SK-N-SH (cell line): ENCODE measurements around the gene CDK5. TPM values are rescaled to one million over a fixed set of nuclear protein-coding genes. Genes with fewer than 3 reads are reported as not detected.

Source experiments
- CTCF ChIA-PET: fragments of 300-600, 350-600 bp; formaldehyde crosslinking; extraction: SDS; loops from one replicate; lab custom pipeline; 2021; lab: Yijun Ruan, JAX
- POLR2A ChIA-PET: fragments of 350-600 bp; sonication (Branson Sonifier 250); formaldehyde crosslinking; extraction: SDS; loops from one replicate; lab custom pipeline; 2020; ENCODE audit warnings: antibody characterized with exemption, inconsistent platforms; lab: Yijun Ruan, JAX
- DNase-seq: peaks from one replicate; pipeline ENCODE4 v3.0.0; 2012
- H2AFZ ChIP-seq: fragments of 200-600 bp; sonication (generic); 2 replicates; pipeline ENCODE4 v1.8.1; 2016; ENCODE audit warnings: antibody characterized with exemption, mild to moderate bottlenecking, low read depth
- H3F3A ChIP-seq: fragments of 200-600 bp; sonication (generic); replicated peaks from 2 replicates; pipeline ENCODE3; 2016; ENCODE audit warnings: antibody characterized with exemption, mild to moderate bottlenecking; ENCODE audit not compliant: insufficient read depth
- H3K27ac ChIP-seq, 2 experiments: fragments of 200-500 bp in 1 of 2; fragments of 200-600 bp in 1 of 2; sonication (Bioruptor generic) in 1 of 2; sonication (generic), shearing (Covaris generic) in 1 of 2; 2 replicates each; pipeline versions ENCODE4 v1.5.1 to v1.6.1; 2014 to 2016; ENCODE audit warnings: low read depth in 2 of 2, inconsistent platforms in 1 of 2, low read length in 1 of 2, mild to moderate bottlenecking in 1 of 2, mixed read lengths in 1 of 2
- H3K27me3 ChIP-seq: fragments of 200-600 bp; sonication (generic), shearing (Covaris generic); 2 replicates; pipeline ENCODE4 v1.6.1; 2016; ENCODE audit warnings: mixed run types; ENCODE audit not compliant: insufficient read depth
- H3K36me3 ChIP-seq, 2 experiments: fragments of 200-500 bp in 1 of 2; fragments of 200-600 bp in 1 of 2; sonication (Bioruptor generic) in 1 of 2; sonication (generic) in 1 of 2; replicated peaks in 1 of 2; 2 replicates each; pipeline versions ENCODE3 to v1.5.1; 2014 to 2016; ENCODE audit warnings: low read length in 1 of 2, mild to moderate bottlenecking in 1 of 2; ENCODE audit not compliant: insufficient read depth in 2 of 2, control insufficient read depth in 1 of 2
- H3K4me1 ChIP-seq, 2 experiments: fragments of 200-500 bp in 1 of 2; fragments of 200-600 bp in 1 of 2; sonication (Bioruptor generic) in 1 of 2; sonication (generic), shearing (Covaris generic) in 1 of 2; 2 replicates each; pipeline versions ENCODE4 v1.5.1 to v1.6.1; 2014 to 2016; ENCODE audit warnings: low read depth in 1 of 2, low read length in 1 of 2, mixed run types in 1 of 2; ENCODE audit not compliant: insufficient read depth in 2 of 2, control insufficient read depth in 1 of 2
- H3K4me2 ChIP-seq: fragments of 200-600 bp; sonication (generic), shearing (Covaris generic); 2 replicates; pipeline ENCODE4 v1.6.1; 2017; ENCODE audit warnings: mixed run types
- H3K4me3 ChIP-seq, 2 experiments: fragments of 200-500 bp in 1 of 2; fragments of 200-600 bp in 1 of 2; sonication (Bioruptor generic) in 1 of 2; sonication (generic), shearing (Covaris generic) in 1 of 2; 2 replicates each; pipeline versions ENCODE4 v1.5.1 to v1.8.1; 2014 to 2016; ENCODE audit warnings: low read depth in 2 of 2, inconsistent platforms in 1 of 2, low read length in 1 of 2, mild to moderate bottlenecking in 1 of 2, mixed read lengths in 1 of 2, moderate library complexity in 1 of 2
- H3K79me2 ChIP-seq: fragments of 200-600 bp; sonication (generic); 2 replicates; pipeline ENCODE4 v1.8.1; 2017; ENCODE audit warnings: mild to moderate bottlenecking; ENCODE audit not compliant: insufficient read depth
- H3K9ac ChIP-seq: fragments of 200-600 bp; sonication (generic); 2 replicates; pipeline ENCODE4 v1.6.1; 2017; ENCODE audit warnings: mixed run types
- H3K9me2 ChIP-seq: fragments of 200-600 bp; sonication (generic); 2 replicates; pipeline ENCODE4 v1.6.1; 2017; ENCODE audit warnings: mixed run types
- H3K9me3 ChIP-seq: fragments of 200-600 bp; sonication (generic); 2 replicates; pipeline ENCODE4 v1.6.1; 2017; ENCODE audit warnings: mixed run types, mild to moderate bottlenecking, moderate library complexity
- H4K20me1 ChIP-seq: fragments of 200-600 bp; sonication (generic); 2 replicates; pipeline ENCODE4 v1.6.1; 2017; ENCODE audit warnings: mild to moderate bottlenecking, mixed run types; ENCODE audit not compliant: insufficient read depth
- ELF1 ChIP-seq: IDR thresholded peaks from 2 replicates; pipeline ENCODE4 v1.4.0; 2012
- EP300 ChIP-seq, 2 experiments: IDR thresholded peaks; 2 replicates each; pipeline versions ENCODE4 v1.4.0 to v1.6.1; 2012; ENCODE audit warnings: borderline replicate concordance in 1 of 2, low read depth in 1 of 2, low read length in 1 of 2
- EZH2phosphoT487 ChIP-seq: fragments of 200-600 bp; sonication (generic); IDR thresholded peaks from 2 replicates; pipeline ENCODE4 v1.6.1; 2017; ENCODE audit warnings: low read depth, mixed run types, mild to moderate bottlenecking, antibody characterized with exemption, moderate library complexity, borderline replicate concordance
- FOSL2 ChIP-seq: IDR thresholded peaks from 2 replicates; pipeline ENCODE4 v1.4.0; 2012; ENCODE audit warnings: low read depth, mild to moderate bottlenecking, moderate library complexity, borderline replicate concordance
- GABPA ChIP-seq: IDR thresholded peaks from 2 replicates; pipeline ENCODE4 v1.4.0; 2012; ENCODE audit warnings: low read depth, mild to moderate bottlenecking
- MAX ChIP-seq: IDR thresholded peaks from 2 replicates; pipeline ENCODE4 v1.4.0; 2012; ENCODE audit warnings: low read depth
- MXI1 ChIP-seq: IDR thresholded peaks from 2 replicates; pipeline ENCODE4 v1.6.1; 2012; ENCODE audit warnings: mild to moderate bottlenecking, low read depth, low read length, improper control_type of control experiment
- NRF1 ChIP-seq: IDR thresholded peaks from 2 replicates; pipeline ENCODE4 v1.6.1; 2012; ENCODE audit warnings: low read depth, mild to moderate bottlenecking, low read length
- RCOR1 ChIP-seq: fragments of 150-350 bp; IDR thresholded peaks from 2 replicates; pipeline ENCODE4 v1.6.1; 2017; ENCODE audit warnings: antibody characterized with exemption, low read length
- RFX5 ChIP-seq: IDR thresholded peaks from 2 replicates; pipeline ENCODE4 v1.6.1; 2012; ENCODE audit warnings: mild to moderate bottlenecking, improper control_type of control experiment, low read length
- SIN3A ChIP-seq: IDR thresholded peaks from 2 replicates; pipeline ENCODE4 v1.6.1; 2012; ENCODE audit warnings: low read depth, mild to moderate bottlenecking, low read length, moderate library complexity, borderline replicate concordance
- TAF1 ChIP-seq: IDR thresholded peaks from 2 replicates; pipeline ENCODE4 v1.6.1; 2012; ENCODE audit warnings: low read depth, mild to moderate bottlenecking, low read length, moderate library complexity, borderline replicate concordance
- TCF12 ChIP-seq: IDR thresholded peaks from 2 replicates; pipeline ENCODE4 v1.4.0; 2012
- TEAD4 ChIP-seq: IDR thresholded peaks from 2 replicates; pipeline ENCODE4 v1.4.0; 2012; ENCODE audit warnings: mild to moderate bottlenecking, borderline replicate concordance; ENCODE audit not compliant: insufficient read depth
- USF1 ChIP-seq: IDR thresholded peaks from 2 replicates; pipeline ENCODE4 v1.4.0; 2012; ENCODE audit warnings: low read depth, borderline replicate concordance
- USF2 ChIP-seq: fragments of 150-350 bp; IDR thresholded peaks from 2 replicates; pipeline ENCODE4 v1.6.1; 2017; ENCODE audit warnings: antibody characterized with exemption, low read length, low read depth, borderline replicate concordance
- WGBS: methylation state at CpG from one replicate; pipeline ENCODE4 v1.1.6; 2017; ENCODE audit warnings: low lambda C conversion rate; 5-methylcytosine and 5-hydroxymethylcytosine counted together
- polyA plus RNA-seq, 3 experiments: library from polyadenylated mRNA; depleted of rRNA; stranded (reverse); fragments of >200 nt; gene quantifications; 2 replicates each; pipeline ENCODE4 v1.2.3, GENCODE V29; 2012
- TF ChIP-seq, protein P1 (sequence below): fragments of 150-350 bp; IDR thresholded peaks from 2 replicates; pipeline ENCODE4 v1.6.1; 2016; ENCODE audit warnings: mild to moderate bottlenecking, low read depth, low read length
- TF ChIP-seq, protein P2 (sequence below): IDR thresholded peaks from 2 replicates; pipeline ENCODE4 v1.4.0; 2012; ENCODE audit warnings: low read depth, borderline replicate concordance
- TF ChIP-seq, protein P3 (sequence below): IDR thresholded peaks from 2 replicates; pipeline ENCODE4 v1.6.1; 2012; ENCODE audit warnings: mild to moderate bottlenecking, low read depth, low read length, moderate library complexity
- TF ChIP-seq, protein P4 (sequence below): fragments of 200-600 bp; sonication (generic); IDR thresholded peaks from 2 replicates; pipeline ENCODE4 v1.6.1; 2017; ENCODE audit warnings: antibody characterized with exemption, mild to moderate bottlenecking, moderate library complexity

CDK5 gene
- polyA plus RNA-seq, 1 of the 3 experiments (the other 2 are of a cell fraction): 125 TPM

- no peaks in the 10 kb centered on the region for H3K9me2 ChIP-seq
- no peaks in the 10 kb centered on the region for H3K27me3 ChIP-seq
- H3K4me3 ChIP-seq: no peak overlapping the region
- TF ChIP-seq USF2 (no peak), ELF1 (no peak), MXI1 (no peak), EZH2phosphoT487 (no peak), USF1 (no peak), TAF1 (no peak), GABPA (no peak), FOSL2 (no peak), RCOR1 (no peak), RFX5 (no peak), SIN3A (no peak), MAX (no peak), NRF1 (no peak), TEAD4 (no peak), TCF12 (no peak), EP300 (IDR thresholded peaks at IDR 0.05; ENCODE audit: borderline replicate concordance in 1 of 2, low read depth in 1 of 2, low read length in 1 of 2) (no peak)
- TF ChIP-seq, protein P1, sequence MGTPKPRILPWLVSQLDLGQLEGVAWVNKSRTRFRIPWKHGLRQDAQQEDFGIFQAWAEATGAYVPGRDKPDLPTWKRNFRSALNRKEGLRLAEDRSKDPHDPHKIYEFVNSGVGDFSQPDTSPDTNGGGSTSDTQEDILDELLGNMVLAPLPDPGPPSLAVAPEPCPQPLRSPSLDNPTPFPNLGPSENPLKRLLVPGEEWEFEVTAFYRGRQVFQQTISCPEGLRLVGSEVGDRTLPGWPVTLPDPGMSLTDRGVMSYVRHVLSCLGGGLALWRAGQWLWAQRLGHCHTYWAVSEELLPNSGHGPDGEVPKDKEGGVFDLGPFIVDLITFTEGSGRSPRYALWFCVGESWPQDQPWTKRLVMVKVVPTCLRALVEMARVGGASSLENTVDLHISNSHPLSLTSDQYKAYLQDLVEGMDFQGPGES: no peak
- TF ChIP-seq, protein P2, sequence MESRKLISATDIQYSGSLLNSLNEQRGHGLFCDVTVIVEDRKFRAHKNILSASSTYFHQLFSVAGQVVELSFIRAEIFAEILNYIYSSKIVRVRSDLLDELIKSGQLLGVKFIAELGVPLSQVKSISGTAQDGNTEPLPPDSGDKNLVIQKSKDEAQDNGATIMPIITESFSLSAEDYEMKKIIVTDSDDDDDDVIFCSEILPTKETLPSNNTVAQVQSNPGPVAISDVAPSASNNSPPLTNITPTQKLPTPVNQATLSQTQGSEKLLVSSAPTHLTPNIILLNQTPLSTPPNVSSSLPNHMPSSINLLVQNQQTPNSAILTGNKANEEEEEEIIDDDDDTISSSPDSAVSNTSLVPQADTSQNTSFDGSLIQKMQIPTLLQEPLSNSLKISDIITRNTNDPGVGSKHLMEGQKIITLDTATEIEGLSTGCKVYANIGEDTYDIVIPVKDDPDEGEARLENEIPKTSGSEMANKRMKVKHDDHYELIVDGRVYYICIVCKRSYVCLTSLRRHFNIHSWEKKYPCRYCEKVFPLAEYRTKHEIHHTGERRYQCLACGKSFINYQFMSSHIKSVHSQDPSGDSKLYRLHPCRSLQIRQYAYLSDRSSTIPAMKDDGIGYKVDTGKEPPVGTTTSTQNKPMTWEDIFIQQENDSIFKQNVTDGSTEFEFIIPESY: no peak
- TF ChIP-seq, protein P3, sequence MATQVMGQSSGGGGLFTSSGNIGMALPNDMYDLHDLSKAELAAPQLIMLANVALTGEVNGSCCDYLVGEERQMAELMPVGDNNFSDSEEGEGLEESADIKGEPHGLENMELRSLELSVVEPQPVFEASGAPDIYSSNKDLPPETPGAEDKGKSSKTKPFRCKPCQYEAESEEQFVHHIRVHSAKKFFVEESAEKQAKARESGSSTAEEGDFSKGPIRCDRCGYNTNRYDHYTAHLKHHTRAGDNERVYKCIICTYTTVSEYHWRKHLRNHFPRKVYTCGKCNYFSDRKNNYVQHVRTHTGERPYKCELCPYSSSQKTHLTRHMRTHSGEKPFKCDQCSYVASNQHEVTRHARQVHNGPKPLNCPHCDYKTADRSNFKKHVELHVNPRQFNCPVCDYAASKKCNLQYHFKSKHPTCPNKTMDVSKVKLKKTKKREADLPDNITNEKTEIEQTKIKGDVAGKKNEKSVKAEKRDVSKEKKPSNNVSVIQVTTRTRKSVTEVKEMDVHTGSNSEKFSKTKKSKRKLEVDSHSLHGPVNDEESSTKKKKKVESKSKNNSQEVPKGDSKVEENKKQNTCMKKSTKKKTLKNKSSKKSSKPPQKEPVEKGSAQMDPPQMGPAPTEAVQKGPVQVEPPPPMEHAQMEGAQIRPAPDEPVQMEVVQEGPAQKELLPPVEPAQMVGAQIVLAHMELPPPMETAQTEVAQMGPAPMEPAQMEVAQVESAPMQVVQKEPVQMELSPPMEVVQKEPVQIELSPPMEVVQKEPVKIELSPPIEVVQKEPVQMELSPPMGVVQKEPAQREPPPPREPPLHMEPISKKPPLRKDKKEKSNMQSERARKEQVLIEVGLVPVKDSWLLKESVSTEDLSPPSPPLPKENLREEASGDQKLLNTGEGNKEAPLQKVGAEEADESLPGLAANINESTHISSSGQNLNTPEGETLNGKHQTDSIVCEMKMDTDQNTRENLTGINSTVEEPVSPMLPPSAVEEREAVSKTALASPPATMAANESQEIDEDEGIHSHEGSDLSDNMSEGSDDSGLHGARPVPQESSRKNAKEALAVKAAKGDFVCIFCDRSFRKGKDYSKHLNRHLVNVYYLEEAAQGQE: no peak
- TF ChIP-seq, protein P4, sequence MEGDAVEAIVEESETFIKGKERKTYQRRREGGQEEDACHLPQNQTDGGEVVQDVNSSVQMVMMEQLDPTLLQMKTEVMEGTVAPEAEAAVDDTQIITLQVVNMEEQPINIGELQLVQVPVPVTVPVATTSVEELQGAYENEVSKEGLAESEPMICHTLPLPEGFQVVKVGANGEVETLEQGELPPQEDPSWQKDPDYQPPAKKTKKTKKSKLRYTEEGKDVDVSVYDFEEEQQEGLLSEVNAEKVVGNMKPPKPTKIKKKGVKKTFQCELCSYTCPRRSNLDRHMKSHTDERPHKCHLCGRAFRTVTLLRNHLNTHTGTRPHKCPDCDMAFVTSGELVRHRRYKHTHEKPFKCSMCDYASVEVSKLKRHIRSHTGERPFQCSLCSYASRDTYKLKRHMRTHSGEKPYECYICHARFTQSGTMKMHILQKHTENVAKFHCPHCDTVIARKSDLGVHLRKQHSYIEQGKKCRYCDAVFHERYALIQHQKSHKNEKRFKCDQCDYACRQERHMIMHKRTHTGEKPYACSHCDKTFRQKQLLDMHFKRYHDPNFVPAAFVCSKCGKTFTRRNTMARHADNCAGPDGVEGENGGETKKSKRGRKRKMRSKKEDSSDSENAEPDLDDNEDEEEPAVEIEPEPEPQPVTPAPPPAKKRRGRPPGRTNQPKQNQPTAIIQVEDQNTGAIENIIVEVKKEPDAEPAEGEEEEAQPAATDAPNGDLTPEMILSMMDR: no peak
- H3K27ac ChIP-seq: no peak overlapping the region
- DNase-seq: no peak
- ChIA-PET CTCF (interaction anchor here (1.3 to 12.2 kb wide), 7 partner anchors 11 to 46 kb away, joined by 3 to 126 read pairs (median 4); partner anchors contain the start of genes FASTK and TMUB1), POLR2A (no interaction called here)
- no peak overlapping the region for H3K9ac ChIP-seq
- no peak overlapping the region for H2AFZ ChIP-seq
- no peak overlapping the region for H3K4me2 ChIP-seq
- peaks cover 49 to 62% of the 10 kb centered on the region in 2 experiments for H3K36me3 ChIP-seq
- WGBS: 95% methylated on average over 17 of the region's 18 CpGs
- peaks cover 40% of the 10 kb centered on the region for H4K20me1 ChIP-seq
- H3K4me1 ChIP-seq: peaks cover 14 to 22% of the 10 kb centered on the region in 2 experiments; a peak in 3 of 4 replicates
- no peaks in the 10 kb centered on the region for H3K9me3 ChIP-seq
- H3F3A ChIP-seq: no peaks in the 10 kb centered on the region
- peaks cover 74% of the 10 kb centered on the region for H3K79me2 ChIP-seq
Observed at GRCh38 chr7:151064454-151064853, 6.8 kb upstream of the CDK5 start.
